A549 (cell line): Measurements from ENCODE around the gene CLDN34. TPM values are rescaled to one million over a fixed set of nuclear protein-coding genes. Genes with fewer than 3 reads are reported as not detected.

ENCODE experiments used
- ATAC-seq, 2 experiments: fragments of 200-7000 bp in 1 of 2; fragments of >200 bp in 1 of 2; cut with Nextera tagmentation in 1 of 2; cut with Tn5 transposase in 1 of 2; 3 replicates each; pipeline versions ENCODE4 v1.8.0 to v1.9.1; 2018 to 2020; ENCODE audit warnings: mild to moderate bottlenecking in 1 of 2, moderate library complexity in 1 of 2
- CTCF ChIA-PET: fragments of 300-600 bp; sonication (Branson Sonifier 250); formaldehyde crosslinking; extraction: SDS; loops from one replicate; lab custom pipeline; 2021; ENCODE audit warnings: antibody characterized with exemption, inconsistent platforms; lab: Yijun Ruan, JAX
- POLR2A ChIA-PET: fragments of 350-600 bp; formaldehyde crosslinking; extraction: SDS; loops from one replicate; lab custom pipeline; 2021; ENCODE audit warnings: antibody characterized with exemption, inconsistent platforms; lab: Yijun Ruan, JAX
- DNase-seq, 2 experiments: peaks; one replicate each; pipeline versions ENCODE4 v3.0.0 to v3.0.0-alpha.2; 2011 to 2016; ENCODE audit warnings: low read depth in 1 of 2, low spot score in 1 of 2
- FAIRE-seq: peaks from 2 replicates; lab custom pipeline; 2011; peaks lifted over from hg19 to GRCh38; lab: Jason Lieb, UNC
- H3K27ac ChIP-seq, 2 experiments: fragments of >200 bp; sonication (Bioruptor Twin); formaldehyde crosslinking; 3 replicates each; pipeline ENCODE4 v1.5.1; 2016 to 2017
- H3K4me1 ChIP-seq: fragments of >200 bp; sonication (Bioruptor Twin); formaldehyde crosslinking; 3 replicates; pipeline ENCODE4 v1.6.1; 2016
- H3K4me2 ChIP-seq: fragments of >200 bp; sonication (Bioruptor Twin); formaldehyde crosslinking; 3 replicates; pipeline ENCODE4 v1.6.1; 2016
- H3K4me3 ChIP-seq: fragments of >200 bp; sonication (Bioruptor Twin); formaldehyde crosslinking; 3 replicates; pipeline ENCODE4 v1.5.1; 2016
- H3K9me3 ChIP-seq: fragments of >200 bp; sonication (Bioruptor Twin); formaldehyde crosslinking; 3 replicates; pipeline ENCODE4 v1.6.1; 2016
- ATOH8 ChIP-seq: fragments of 250-450 bp; sonication (Bioruptor Pico); IDR thresholded peaks from 2 replicates; pipeline ENCODE4 v1.5.0; 2020; ENCODE audit warnings: low read depth, mild to moderate bottlenecking, moderate library complexity
- BHLHE40 ChIP-seq: IDR thresholded peaks from 2 replicates; pipeline ENCODE4 v1.6.1; 2012; ENCODE audit warnings: low read depth, low read length, inconsistent platforms
- CBX2 ChIP-seq: fragments of 200-600 bp; sonication (generic); IDR thresholded peaks from 2 replicates; pipeline ENCODE4 v1.6.1; 2016; ENCODE audit warnings: low read depth, mild to moderate bottlenecking, borderline replicate concordance
- CHD2 ChIP-seq: fragments of 150-350 bp; IDR thresholded peaks from 2 replicates; pipeline ENCODE4 v1.6.1; 2014; ENCODE audit warnings: low read length; ENCODE audit not compliant: partially characterized antibody
- E2F6 ChIP-seq: IDR thresholded peaks from 2 replicates; pipeline ENCODE4 v1.6.1; 2012; ENCODE audit warnings: low read depth, borderline replicate concordance
- ELK1 ChIP-seq: fragments of 150-350 bp; IDR thresholded peaks from 2 replicates; pipeline ENCODE4 v1.6.1; 2014; ENCODE audit warnings: low read depth, mild to moderate bottlenecking, low read length
- EP300 ChIP-seq, 2 experiments: fragments of >200 bp; sonication (Bioruptor Twin); formaldehyde crosslinking; IDR thresholded peaks; 2 replicates in 1 of 2; 3 replicates in 1 of 2; pipeline ENCODE4 v1.6.1; 2016 to 2017
- FOSB ChIP-seq: fragments of 250-450 bp; sonication (Bioruptor Pico); IDR thresholded peaks from 2 replicates; pipeline ENCODE4 v1.5.0; 2020; ENCODE audit warnings: mild to moderate bottlenecking, moderate library complexity
- FOXS1 ChIP-seq: fragments of 250-450 bp; sonication (Bioruptor Pico); IDR thresholded peaks from 2 replicates; pipeline ENCODE4 v1.5.0; 2020; ENCODE audit warnings: mild to moderate bottlenecking, moderate library complexity
- HMGXB4 ChIP-seq: fragments of 250-450 bp; sonication (Bioruptor Pico); IDR thresholded peaks from 2 replicates; pipeline ENCODE4 v1.5.0; 2021; ENCODE audit warnings: mild to moderate bottlenecking, moderate library complexity, borderline replicate concordance
- HOXB5 ChIP-seq: fragments of 250-450 bp; sonication (Bioruptor Pico); IDR thresholded peaks from 2 replicates; pipeline ENCODE4 v1.5.0; 2020; ENCODE audit warnings: mild to moderate bottlenecking, moderate library complexity
- JUN ChIP-seq, 2 experiments: fragments of >200 bp; sonication (Bioruptor Twin); formaldehyde crosslinking; IDR thresholded peaks; 2 replicates in 1 of 2; 3 replicates in 1 of 2; pipeline ENCODE4 v1.6.1; 2016 to 2017
- JUNB ChIP-seq: fragments of >200 bp; sonication (Bioruptor Twin); formaldehyde crosslinking; IDR thresholded peaks from 2 replicates; pipeline ENCODE4 v1.6.1; 2016
- MAFK ChIP-seq: fragments of 450-650 bp; IDR thresholded peaks from 2 replicates; pipeline ENCODE4 v1.6.1; 2014; ENCODE audit not compliant: partially characterized antibody
- MAZ ChIP-seq: fragments of 150-350 bp; IDR thresholded peaks from 2 replicates; pipeline ENCODE4 v1.6.1; 2014; ENCODE audit warnings: antibody characterized with exemption, low read depth, low read length, borderline replicate concordance
- MYC ChIP-seq: IDR thresholded peaks from 2 replicates; pipeline ENCODE4 v1.6.1; 2012; ENCODE audit warnings: mild to moderate bottlenecking, inconsistent platforms, low read length, improper control_type of control experiment, borderline replicate concordance
- PBX3 ChIP-seq: IDR thresholded peaks from 2 replicates; pipeline ENCODE4 v1.6.1; 2012
- PHF8 ChIP-seq: fragments of 200-600 bp; sonication (generic); IDR thresholded peaks from 2 replicates; pipeline ENCODE4 v1.6.1; 2016; ENCODE audit warnings: low read depth, mild to moderate bottlenecking, antibody characterized with exemption, moderate library complexity, borderline replicate concordance
- RAD21 ChIP-seq, 2 experiments: fragments of >200 bp in 1 of 2; sonication (Bioruptor Twin) in 1 of 2; formaldehyde crosslinking in 1 of 2; IDR thresholded peaks in 1 of 2; conservative IDR thresholded peaks in 1 of 2; 2 replicates in 1 of 2; 3 replicates in 1 of 2; pipeline ENCODE4 v1.6.1; 2012 to 2018; ENCODE audit warnings: inconsistent platforms in 1 of 2
- RARB ChIP-seq: fragments of 250-450 bp; sonication (Bioruptor Pico); IDR thresholded peaks from 2 replicates; pipeline ENCODE4 v1.8.0; 2021; ENCODE audit warnings: mild to moderate bottlenecking, moderate library complexity
- SREBF2 ChIP-seq: fragments of 450-650 bp; IDR thresholded peaks from 2 replicates; pipeline ENCODE4 v1.6.1; 2014; ENCODE audit warnings: mild to moderate bottlenecking, moderate library complexity
- TFCP2L1 ChIP-seq: fragments of 250-450 bp; sonication (Bioruptor Pico); IDR thresholded peaks from 2 replicates; pipeline ENCODE4 v1.5.0; 2021; ENCODE audit warnings: mild to moderate bottlenecking
- TP53 ChIP-seq: fragments of 250-450 bp; sonication (Bioruptor Pico); IDR thresholded peaks from 2 replicates; pipeline ENCODE4 v1.5.0; 2021; ENCODE audit warnings: mild to moderate bottlenecking, moderate library complexity
- USF2 ChIP-seq: fragments of 450-650 bp; IDR thresholded peaks from 2 replicates; pipeline ENCODE4 v1.6.1; 2014; ENCODE audit warnings: antibody characterized with exemption
- WGBS: methylation state at CpG from one replicate; pipeline ENCODE4 v1.1.6; 2017; ENCODE audit errors: missing lambda C conversion rate; 5-methylcytosine and 5-hydroxymethylcytosine counted together
- polyA plus RNA-seq, 4 experiments: library from polyadenylated mRNA; depleted of rRNA in 3 of 4; stranded (reverse); fragments of >200 nt; fragmentation: RNase III in 1 of 4; extraction: RNeasy Plus Mini Kit Qiagen cat#74134 plus additional on column Dnase treatment in 1 of 4; gene quantifications; 2 replicates in 3 of 4; 3 replicates in 1 of 4; pipeline ENCODE4 v1.2.3, GENCODE V29; 2011 to 2017

CLDN34 gene
- polyA plus RNA-seq, 2 of the 4 experiments (the other 2 are of a cell fraction) = not detected

- no peak overlapping the region for H3K4me2 ChIP-seq
- WGBS = 32% methylated on average over 3 of the region's 3 CpGs
- CTCF ChIA-PET = interaction anchor here (3.2 kb wide), 1 partner anchor 141 kb away, joined by 18 read pairs; no protein-coding TSS in a partner anchor
Observed at GRCh38 chrX:9977635-9978034, 10.5 kb downstream of the CLDN34 start.

GRCh38 chrX:9980401-9980800 is 13.2 kb downstream of the CLDN34 start:
- WGBS = 86% methylated on average over 7 of the region's 7 CpGs
- FAIRE-seq = no peak
- H3K9me3 ChIP-seq = no peaks in the 10 kb centered on the region
- POLR2A ChIA-PET = no interaction called here
- no peak for ATAC-seq
- H3K27ac ChIP-seq = no peak overlapping the region
- H3K4me3 ChIP-seq = no peak overlapping the region
- DNase-seq = no peak
- H3K4me2 ChIP-seq = no peak overlapping the region
- H3K4me1 ChIP-seq = no peaks in the 10 kb centered on the region
- CTCF ChIA-PET = interaction anchor here (1.4 to 6.0 kb wide), 3 partner anchors 8 to 139 kb away, joined by 4 to 49 read pairs (median 18); no protein-coding TSS in a partner anchor
- TF ChIP-seq RARB = no peak
- TF ChIP-seq USF2 = no peak
- TF ChIP-seq HMGXB4 (CRISPR knock-in tag) = no peak
- TF ChIP-seq SREBF2 = no peak
- TF ChIP-seq PBX3 = no peak
- no peak for TF ChIP-seq TFCP2L1 (CRISPR knock-in tag)
- TF ChIP-seq ATOH8 (CRISPR knock-in tag) = no peak
- TF ChIP-seq MAZ = no peak
- no peak for TF ChIP-seq CBX2
- no peak for TF ChIP-seq TP53 (CRISPR knock-in tag)
- no peak for TF ChIP-seq FOSB (CRISPR knock-in tag)

More at GRCh38 chrX:9977635-9978034, 10.5 kb downstream of the CLDN34 start:
- Histone ChIP-seq H3K9me3 (peaks cover 8% of the 10 kb centered on the region; the same call in 2 of the 3 replicates), H3K27ac (no peak overlapping the region), H3K4me3 (no peak overlapping the region), H3K4me1 (no peaks in the 10 kb centered on the region)
- POLR2A ChIA-PET = no interaction called here
- TF ChIP-seq ELK1 = no peak
- TF ChIP-seq CHD2 = no peak
- no peak for TF ChIP-seq JUN (IDR thresholded peaks at IDR 0.05)
- TF ChIP-seq RAD21 (conservative IDR thresholded peaks at IDR 0.05 in 1 of 2, IDR thresholded peaks at IDR 0.05 in 1 of 2) = no peak
- no peak for TF ChIP-seq MAFK
- TF ChIP-seq PHF8 = no peak
- TF ChIP-seq FOXS1 (CRISPR knock-in tag) = no peak
- no peak for TF ChIP-seq MYC
- TF ChIP-seq HMGXB4 (CRISPR knock-in tag) = no peak
- no peak for TF ChIP-seq CBX2
- TF ChIP-seq FOSB (CRISPR knock-in tag) = no peak
- TF ChIP-seq BHLHE40 = no peak
- no peak for TF ChIP-seq JUNB
- no peak for TF ChIP-seq RARB
- TF ChIP-seq EP300 (IDR thresholded peaks at IDR 0.05) = no peak
- TF ChIP-seq E2F6 = no peak
- TF ChIP-seq HOXB5 (CRISPR knock-in tag) = no peak
- DNase-seq (no peak), FAIRE-seq (no peak), ATAC-seq (no peak)
